Ishikawa (cell line): ENCODE results near the gene WDFY1.

Experiments
- CREB1 ChIP-seq: IDR thresholded peaks from 2 replicates; pipeline ENCODE4 v1.6.1; 2012; ENCODE audit warnings: low read depth
- EGR1 ChIP-seq: IDR thresholded peaks from 2 replicates; pipeline ENCODE4 v1.6.1; 2012
- NFIC ChIP-seq: IDR thresholded peaks from 2 replicates; pipeline ENCODE4 v1.6.1; 2012
- REST ChIP-seq: IDR thresholded peaks from 2 replicates; pipeline ENCODE4 v1.6.1; 2012; ENCODE audit warnings: low read depth, mild to moderate bottlenecking
- TCF12 ChIP-seq: IDR thresholded peaks from 2 replicates; pipeline ENCODE4 v1.6.1; 2012; ENCODE audit warnings: low read depth
- YY1 ChIP-seq: IDR thresholded peaks from 2 replicates; pipeline ENCODE4 v1.6.1; 2012; ENCODE audit warnings: low read depth

- no peak for TF ChIP-seq NFIC
- no peak for TF ChIP-seq REST
- TF ChIP-seq CREB1 = no peak
- TF ChIP-seq YY1 = no peak
- no peak for TF ChIP-seq EGR1
- no peak for TF ChIP-seq TCF12
Measured at GRCh38 chr2:223950448-223951347, 5.6 kb upstream of the WDFY1 start.
